DMS114 treated with DMSO at 0.1 percent for 48 hours (cell line): ENCODE measurements around the gene DIAPH3.

Source experiments
- DNase-seq: peaks from one replicate; lab custom pipeline; 2025; ENCODE audit not compliant: unreplicated experiment; lab: John Stamatoyannopoulos, UW

The DIAPH3 gene

DNA sequence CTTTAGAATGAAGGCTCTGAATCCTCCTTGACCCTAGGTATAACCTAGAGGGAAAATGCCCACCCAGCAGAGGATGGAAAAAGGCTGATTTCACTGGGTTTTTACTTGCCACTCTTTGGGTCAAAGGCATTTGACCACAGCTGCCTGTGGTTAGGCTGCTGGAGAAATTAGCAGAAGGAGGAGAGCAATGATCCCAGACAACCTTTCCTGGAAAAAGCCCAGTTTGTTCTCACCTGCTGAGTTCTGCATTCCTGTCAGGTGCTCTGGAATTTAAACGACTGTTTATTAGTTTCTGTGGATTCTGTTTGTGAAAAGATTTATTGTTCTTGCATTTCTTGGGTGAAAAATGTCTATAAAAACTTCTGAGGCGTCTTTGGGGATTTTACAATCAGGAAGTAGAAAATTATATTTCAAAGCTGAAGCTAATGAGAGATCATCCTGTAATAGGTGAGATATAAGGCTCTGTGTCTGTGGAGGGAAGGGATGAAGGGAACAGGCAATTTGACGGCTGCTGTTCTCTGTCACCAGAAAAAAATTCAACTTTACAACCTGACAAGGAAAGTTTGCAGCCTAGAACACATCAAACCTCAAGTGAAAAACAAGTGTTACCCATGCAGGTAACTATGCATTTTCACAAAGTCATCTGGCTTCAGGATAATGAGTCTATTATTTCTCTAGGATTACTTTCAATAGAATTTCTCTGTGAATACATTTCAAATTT, 519.7 kb downstream of the DIAPH3 start:
- no peak for DNase-seq

DNA sequence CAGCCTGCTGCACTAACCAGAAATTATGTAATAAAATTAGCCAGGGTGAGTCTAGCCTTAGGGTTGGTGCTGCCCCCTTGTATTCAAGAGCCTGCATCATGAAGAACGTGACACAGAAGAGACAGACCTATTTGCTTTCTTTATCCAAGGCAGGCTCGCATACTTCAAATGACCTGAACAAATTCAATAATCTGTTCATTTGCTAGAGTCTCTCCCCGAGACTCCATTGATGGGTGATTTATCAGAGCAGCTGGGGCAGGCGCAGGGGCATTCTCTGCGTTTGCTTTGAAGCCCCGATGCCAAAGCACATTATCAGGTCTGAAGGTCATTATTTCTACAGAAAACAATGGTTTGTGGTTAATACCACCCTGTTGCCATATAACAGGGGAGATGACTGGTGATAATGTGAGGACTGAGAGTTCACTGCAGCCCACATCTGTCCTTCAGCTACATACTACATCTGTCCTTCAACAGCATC, 520.3 kb downstream of the DIAPH3 start:
- DNase-seq, result no peak

DNA sequence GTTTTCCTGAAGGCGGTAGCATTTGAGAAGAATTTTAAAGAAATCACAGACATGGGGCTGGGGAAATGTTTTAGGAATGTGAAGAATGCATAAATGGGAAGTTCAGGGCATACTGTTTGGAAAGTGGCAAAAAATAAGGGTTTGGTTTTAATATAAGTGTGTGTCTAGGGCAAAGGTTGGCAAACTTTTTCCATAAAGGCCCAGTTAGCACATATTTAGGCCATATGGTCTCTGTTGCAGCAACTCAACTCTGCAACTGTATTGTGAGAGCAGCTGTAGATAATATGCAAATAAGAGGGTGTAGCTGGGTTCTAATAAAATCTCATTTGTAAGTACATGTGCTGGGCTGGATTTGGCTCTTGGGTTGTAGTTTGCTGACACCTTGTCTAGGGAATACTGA, 521.9 kb downstream of the DIAPH3 start:
- DNase-seq, result no peak

DNA sequence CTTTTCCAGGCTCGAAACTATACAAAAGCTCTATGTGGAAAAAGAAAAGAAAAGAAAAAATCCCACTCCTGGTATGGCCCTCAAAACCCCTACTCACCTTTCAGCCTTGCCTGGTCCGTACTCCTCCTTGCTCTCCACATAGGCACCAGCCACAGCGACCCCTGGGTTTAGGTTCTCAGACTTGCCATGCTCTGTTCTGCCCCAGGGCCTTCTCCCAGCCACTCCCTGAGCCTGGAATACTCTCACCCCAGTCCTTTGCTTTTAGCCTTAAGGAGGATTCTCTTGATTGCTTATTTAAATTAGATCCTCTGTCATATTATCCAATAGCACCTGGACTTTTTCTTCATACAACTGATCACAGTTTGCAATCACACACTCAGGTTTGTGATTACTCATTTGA, 522.5 kb downstream of the DIAPH3 start:
- DNase-seq, result no peak

- no peak for DNase-seq
Measured at GRCh38 chr13:59638404-59638803, 525.3 kb downstream of the DIAPH3 start.

DNA sequence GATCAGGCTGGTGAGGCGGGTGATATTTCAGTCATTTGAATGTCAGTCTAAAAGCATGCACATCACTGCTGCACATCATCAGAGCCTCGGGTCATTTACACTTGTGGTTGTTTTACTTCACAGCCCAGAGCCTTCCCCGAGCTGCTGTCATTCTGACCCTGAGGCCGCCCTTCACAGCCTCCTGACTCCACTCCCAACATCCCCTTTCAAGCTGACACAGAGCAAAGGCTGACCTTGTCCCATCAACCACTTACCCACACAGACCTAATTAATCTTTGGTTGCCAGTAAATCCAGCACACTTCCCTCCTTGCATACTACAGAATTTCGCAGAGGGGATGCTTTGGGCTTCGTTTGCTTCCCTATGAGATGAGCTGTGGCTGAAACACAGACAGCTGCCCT, 528.1 kb downstream of the DIAPH3 start:
- no peak for DNase-seq

DNA sequence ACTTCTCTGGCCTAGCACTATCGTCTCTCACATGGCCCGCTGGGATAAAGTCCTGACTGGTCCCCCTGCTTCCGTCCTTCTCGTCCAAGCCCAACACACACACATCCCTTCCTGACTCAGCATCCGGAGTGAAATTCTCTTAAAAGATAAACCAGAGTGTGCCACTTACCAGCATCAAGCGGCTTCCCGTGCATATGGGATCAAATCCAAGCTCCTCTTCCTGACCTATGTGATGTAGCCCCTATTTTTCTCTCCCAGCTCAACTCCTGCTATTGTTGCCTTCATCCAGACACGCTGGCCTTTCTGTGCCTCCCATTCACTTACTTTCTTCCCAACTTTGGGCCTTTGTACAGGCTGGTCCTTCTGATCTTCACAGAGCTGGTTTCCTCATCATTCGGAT, 530.4 kb downstream of the DIAPH3 start:
- DNase-seq, result no peak

DNA sequence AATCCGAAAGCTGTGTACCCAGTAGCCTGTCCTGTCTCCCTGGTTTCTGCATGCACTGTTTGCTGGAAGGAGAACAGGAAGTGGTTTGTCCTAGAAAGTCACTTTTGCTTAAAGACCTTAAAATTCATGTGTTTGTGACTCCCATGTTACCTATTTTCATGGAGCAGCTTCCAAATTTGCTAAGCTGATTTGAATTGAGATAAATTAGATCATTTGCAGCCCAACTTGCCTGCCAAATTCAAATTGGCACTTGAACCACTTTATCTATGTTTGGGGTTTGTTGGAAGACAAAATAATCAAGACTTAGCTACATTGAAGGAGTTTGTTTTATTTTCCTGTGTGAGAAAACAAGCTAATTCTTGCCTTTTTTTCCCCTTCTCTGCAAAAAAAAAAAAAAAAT, 532.5 kb downstream of the DIAPH3 start:
- DNase-seq, result no peak

DNA sequence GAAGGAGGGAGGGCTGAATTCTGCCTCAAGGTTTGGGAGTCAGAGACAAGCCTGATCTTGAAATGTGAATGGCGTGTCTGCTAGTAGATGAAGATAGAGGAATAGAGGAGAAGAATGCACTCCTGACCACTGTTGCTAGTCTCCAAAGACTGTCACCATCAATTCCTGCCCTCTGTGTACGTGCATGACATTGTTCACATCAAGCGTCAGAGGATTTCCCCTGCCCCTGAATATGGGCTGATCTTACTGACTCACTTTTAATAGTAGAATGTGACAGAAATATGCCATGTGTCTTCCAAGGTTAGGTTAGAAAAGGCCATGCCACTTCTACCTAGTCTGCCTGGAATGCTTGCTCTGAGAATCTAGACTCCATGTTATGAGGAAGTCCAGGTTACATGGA, 538.6 kb downstream of the DIAPH3 start:
- no peak for DNase-seq

DNA sequence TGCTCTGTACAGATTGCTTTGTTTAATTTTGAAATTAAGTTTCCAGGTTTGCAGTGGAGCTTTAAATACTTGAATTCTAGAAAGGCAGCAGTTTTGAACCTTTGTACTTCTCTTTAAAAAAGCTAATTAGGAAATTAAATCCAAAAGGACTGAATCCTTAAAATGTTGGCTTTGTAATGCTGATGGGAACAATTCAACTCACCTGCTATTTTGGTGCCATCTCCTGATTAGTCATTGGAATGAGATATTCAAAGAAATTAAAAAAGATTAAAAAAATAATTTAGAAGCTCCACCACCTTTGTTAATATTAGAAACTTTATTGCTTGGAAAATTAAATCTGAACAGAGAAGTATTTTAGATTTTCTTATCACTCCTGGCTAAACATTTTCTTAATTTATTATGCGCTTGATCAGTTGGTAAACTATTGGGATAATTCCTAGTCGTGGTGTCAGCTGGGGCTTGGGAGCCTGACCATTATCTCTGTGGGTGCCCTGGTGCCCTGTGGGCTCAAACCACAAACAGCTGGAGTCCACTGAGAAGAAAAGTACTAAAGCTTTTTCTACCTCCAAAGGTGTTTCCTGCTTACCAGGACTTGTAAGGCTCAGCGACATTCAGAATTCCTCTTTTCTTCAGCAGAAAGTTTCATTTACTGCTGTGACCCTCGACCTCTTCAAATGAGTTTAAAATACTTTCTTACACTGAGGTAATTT, 540.4 kb downstream of the DIAPH3 start:
- DNase-seq, result no peak

DNA sequence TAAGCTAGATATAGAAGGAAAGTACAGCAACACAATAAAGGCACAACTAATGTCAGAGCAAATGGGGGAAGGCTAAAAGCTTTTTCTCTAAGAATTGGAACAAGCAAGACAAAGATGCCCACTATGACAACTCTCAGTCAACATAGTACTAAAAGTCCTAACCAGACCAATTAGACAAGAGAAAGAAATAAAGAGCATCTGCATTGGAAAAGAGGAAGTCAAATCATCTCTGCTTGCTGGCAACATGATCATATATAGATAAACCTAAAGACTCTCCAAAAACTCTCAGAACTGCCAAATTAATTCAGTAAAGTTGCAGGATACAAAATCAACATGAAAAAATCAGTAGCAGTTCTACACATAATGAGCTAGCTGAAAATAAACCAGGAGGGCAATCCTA, 542.0 kb downstream of the DIAPH3 start:
- DNase-seq, result no peak
